Neural progenitor cell (in vitro differentiated cells): ENCODE results near the gene ZP2.

Experiments used
- CTCF ChIP-seq: fragments of 200-600 bp; sonication (generic); IDR thresholded peaks from 2 replicates; pipeline ENCODE4 v1.5.1; 2017; ENCODE audit warnings: antibody characterized with exemption, mild to moderate bottlenecking
- EZH2 ChIP-seq: fragments of 200-600 bp; sonication (generic); IDR thresholded peaks from 2 replicates; pipeline ENCODE4 v1.6.1; 2017; ENCODE audit warnings: antibody characterized with exemption, mild to moderate bottlenecking, moderate library complexity
- EZH2phosphoT487 ChIP-seq: fragments of 200-600 bp; sonication (generic); IDR thresholded peaks from 2 replicates; pipeline ENCODE4 v1.6.1; 2017; ENCODE audit warnings: antibody characterized with exemption

DNA sequence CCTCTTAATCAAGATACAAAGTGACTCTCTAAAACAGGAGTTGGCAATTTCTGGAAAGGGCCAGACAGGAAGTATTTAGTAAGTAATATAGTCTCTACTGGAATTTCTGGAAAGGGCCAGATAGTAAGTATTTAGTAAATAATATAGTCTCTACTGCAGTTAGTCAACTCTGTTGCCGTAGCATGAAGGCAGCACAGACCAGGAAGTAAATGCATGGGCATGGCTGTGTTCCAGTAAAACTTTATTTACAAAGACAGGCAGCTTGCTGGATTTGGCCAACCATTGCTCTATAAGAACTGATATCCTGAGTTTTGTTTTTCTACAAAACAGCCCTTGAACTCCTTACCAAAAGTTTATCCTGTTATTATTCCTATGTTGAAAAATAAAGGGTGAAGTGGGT is 36.0 kb downstream of the ZP2 start:
- TF ChIP-seq CTCF (no peak), EZH2 (no peak), EZH2phosphoT487 (no peak)
